ENCODE data around the gene SUSD1.

GRCh38 chr9:112127281-112127680 is 47.8 kb downstream of the SUSD1 start:
- no peak for TF ChIP-seq EZH2 (IDR thresholded peaks at IDR 0.05; ENCODE audit: insufficient read depth, low read length)
- TF ChIP-seq, protein P1, sequence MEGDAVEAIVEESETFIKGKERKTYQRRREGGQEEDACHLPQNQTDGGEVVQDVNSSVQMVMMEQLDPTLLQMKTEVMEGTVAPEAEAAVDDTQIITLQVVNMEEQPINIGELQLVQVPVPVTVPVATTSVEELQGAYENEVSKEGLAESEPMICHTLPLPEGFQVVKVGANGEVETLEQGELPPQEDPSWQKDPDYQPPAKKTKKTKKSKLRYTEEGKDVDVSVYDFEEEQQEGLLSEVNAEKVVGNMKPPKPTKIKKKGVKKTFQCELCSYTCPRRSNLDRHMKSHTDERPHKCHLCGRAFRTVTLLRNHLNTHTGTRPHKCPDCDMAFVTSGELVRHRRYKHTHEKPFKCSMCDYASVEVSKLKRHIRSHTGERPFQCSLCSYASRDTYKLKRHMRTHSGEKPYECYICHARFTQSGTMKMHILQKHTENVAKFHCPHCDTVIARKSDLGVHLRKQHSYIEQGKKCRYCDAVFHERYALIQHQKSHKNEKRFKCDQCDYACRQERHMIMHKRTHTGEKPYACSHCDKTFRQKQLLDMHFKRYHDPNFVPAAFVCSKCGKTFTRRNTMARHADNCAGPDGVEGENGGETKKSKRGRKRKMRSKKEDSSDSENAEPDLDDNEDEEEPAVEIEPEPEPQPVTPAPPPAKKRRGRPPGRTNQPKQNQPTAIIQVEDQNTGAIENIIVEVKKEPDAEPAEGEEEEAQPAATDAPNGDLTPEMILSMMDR (IDR thresholded peaks at IDR 0.05; ENCODE audit: insufficient read depth, low read depth, low read length): no peak
